Glutamatergic neuron (in vitro differentiated cells): ENCODE measurements around the gene GPR183. TPM values are rescaled to one million over a fixed set of nuclear protein-coding genes. Genes with fewer than 3 reads are reported as not detected.

ENCODE experiments used
- DNase-seq: peaks from one replicate; pipeline ENCODE4 v3.0.0; 2022
- H3K27ac Mint-ChIP-seq: one replicate; pipeline ENCODE4 v1.8.0; 2020; ENCODE audit warnings: mild to moderate bottlenecking, mixed read lengths, inconsistent platforms; ENCODE audit not compliant: unreplicated experiment
- H3K27me3 Mint-ChIP-seq: one replicate; pipeline ENCODE4 v1.8.0; 2020; ENCODE audit warnings: mild to moderate bottlenecking, moderate library complexity, mixed read lengths, inconsistent platforms; ENCODE audit not compliant: unreplicated experiment
- H3K36me3 Mint-ChIP-seq: one replicate; pipeline ENCODE4 v1.8.0; 2020; ENCODE audit warnings: mild to moderate bottlenecking, mixed read lengths, inconsistent platforms; ENCODE audit not compliant: unreplicated experiment
- H3K4me1 Mint-ChIP-seq: one replicate; pipeline ENCODE4 v1.8.0; 2020; ENCODE audit warnings: mild to moderate bottlenecking, low read depth, mixed read lengths, inconsistent platforms; ENCODE audit not compliant: unreplicated experiment
- H3K4me3 Mint-ChIP-seq: one replicate; pipeline ENCODE4 v1.8.0; 2020; ENCODE audit warnings: mild to moderate bottlenecking, mixed read lengths, inconsistent platforms; ENCODE audit not compliant: unreplicated experiment
- H3K9me3 Mint-ChIP-seq: one replicate; pipeline ENCODE4 v1.8.0; 2020; ENCODE audit warnings: mild to moderate bottlenecking, moderate library complexity, mixed read lengths, inconsistent platforms; ENCODE audit not compliant: unreplicated experiment
- CTCF ChIP-seq: fragments of 200-600 bp; sonication (generic); IDR thresholded peaks from one replicate; pipeline ENCODE4 v1.5.0; 2021; ENCODE audit not compliant: partially characterized antibody, unreplicated experiment
- total RNA-seq: library from RNA; stranded (reverse); fragmentation: NEBNext Ultra II Directional; extraction: Animal tissue kit (Norgen Biotek cat#: 25700); gene quantifications from one replicate; pipeline ENCODE4 v1.2.1, GENCODE V29; 2021; ENCODE audit not compliant: unreplicated experiment

Gene GPR183
- total RNA-seq, 1 donor from 2014 or later, result not detected

DNA sequence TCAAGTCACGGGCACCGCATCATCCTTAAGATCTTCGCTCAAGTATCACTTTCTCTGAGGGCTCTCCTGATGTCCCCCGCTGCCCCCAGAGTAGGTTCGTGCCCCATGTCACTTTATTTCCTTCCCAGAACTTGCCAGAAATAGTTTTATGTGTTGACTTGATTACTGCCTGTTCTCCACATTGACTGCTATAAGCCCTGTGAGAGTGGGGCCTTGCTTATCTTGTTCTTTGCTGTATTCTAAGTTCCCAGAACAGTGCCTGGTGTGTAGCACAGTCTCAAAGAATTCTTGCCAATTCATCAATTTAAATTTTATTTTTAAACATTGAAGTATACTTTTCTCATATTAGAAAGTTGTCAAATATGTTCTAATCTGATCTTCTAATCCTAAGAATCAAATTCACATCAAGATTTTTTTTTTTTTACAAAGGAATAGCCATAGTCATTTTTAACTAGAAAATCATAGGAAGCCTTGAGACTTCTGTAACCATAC, 32.1 kb upstream of the GPR183 start:
- Mint-ChIP-seq H3K27me3 (peaks cover 5% of the 10 kb centered on the region), H3K36me3 (no peaks in the 10 kb centered on the region), H3K4me3 (no peak overlapping the region), H3K27ac (peak overlapping the region; percentile 76), H3K4me1 (peaks cover 28% of the 10 kb centered on the region), H3K9me3 (peaks cover 4% of the 10 kb centered on the region)
- no peak for TF ChIP-seq CTCF
- no peak for DNase-seq

GRCh38 chr13:99335603-99336002, 28.4 kb upstream of the GPR183 start:
- Mint-ChIP-seq H3K4me3 (no peak overlapping the region), H3K27ac (no peak overlapping the region), H3K27me3 (peaks cover 5% of the 10 kb centered on the region), H3K9me3 (peaks cover 5% of the 10 kb centered on the region), H3K36me3 (no peaks in the 10 kb centered on the region), H3K4me1 (peaks cover 29% of the 10 kb centered on the region)
- TF ChIP-seq CTCF, result no peak
- DNase-seq, result no peak

GRCh38 chr13:99335087-99335486, 27.9 kb upstream of the GPR183 start:
- no peak overlapping the region for H3K27ac Mint-ChIP-seq

DNA sequence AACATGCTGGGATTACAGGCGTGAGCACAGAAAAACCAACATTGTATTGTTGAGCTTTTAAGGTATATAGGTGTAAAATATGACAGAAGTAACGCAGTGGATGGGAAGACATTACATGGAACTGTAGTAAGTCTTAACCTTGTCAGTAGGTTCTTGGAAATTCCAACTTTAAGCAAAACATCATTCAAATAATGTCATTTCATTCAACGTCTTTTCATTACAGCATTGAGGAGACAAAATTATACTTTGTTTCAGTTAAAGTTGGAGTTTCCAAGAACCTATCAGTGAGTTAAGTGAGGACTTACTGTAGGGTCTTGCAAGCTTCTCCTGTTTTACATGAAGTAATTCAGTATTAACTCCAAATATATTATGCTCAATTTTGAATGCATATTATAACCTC, 27.0 kb upstream of the GPR183 start:
- TF ChIP-seq CTCF, result no peak
- no peak for DNase-seq
- Mint-ChIP-seq H3K4me3 (no peak overlapping the region), H3K4me1 (peaks cover 17% of the 10 kb centered on the region), H3K27me3 (peaks cover 5% of the 10 kb centered on the region), H3K27ac (no peak overlapping the region), H3K9me3 (peaks cover 1% of the 10 kb centered on the region), H3K36me3 (no peaks in the 10 kb centered on the region)

More at GRCh38 chr13:99335087-99335486, 27.9 kb upstream of the GPR183 start:
- Mint-ChIP-seq H3K27me3 (peaks cover 5% of the 10 kb centered on the region), H3K4me3 (no peak overlapping the region), H3K9me3 (peaks cover 5% of the 10 kb centered on the region), H3K4me1 (peaks cover 24% of the 10 kb centered on the region), H3K36me3 (no peaks in the 10 kb centered on the region)
- no peak for TF ChIP-seq CTCF
- DNase-seq, result no peak

DNA sequence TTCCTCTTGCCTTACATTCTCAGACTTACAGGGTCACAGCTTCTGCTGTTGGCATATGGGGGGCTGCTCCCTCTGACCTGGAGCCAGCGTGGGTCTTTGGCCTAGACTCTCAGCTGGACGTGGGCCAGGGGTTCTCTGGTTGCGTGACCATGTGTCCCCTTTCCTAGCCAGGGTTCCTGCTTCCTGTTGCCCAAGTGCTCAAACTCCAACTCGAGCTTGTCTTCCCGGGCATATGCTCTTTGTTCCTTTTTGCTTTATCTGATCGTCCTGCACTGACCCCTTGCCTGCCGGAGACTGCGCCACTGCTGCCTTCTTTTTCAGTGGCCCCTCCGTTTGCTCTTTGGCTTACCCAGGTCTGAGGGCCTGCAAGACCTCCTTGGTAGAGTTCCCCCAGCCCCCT, 25.3 kb upstream of the GPR183 start:
- Mint-ChIP-seq H3K9me3 (peaks cover 1% of the 10 kb centered on the region), H3K27ac (no peak overlapping the region)

More for the DNA sequence above, 25.3 kb upstream of the GPR183 start:
- TF ChIP-seq CTCF, result no peak
- no peak for DNase-seq
- Mint-ChIP-seq H3K4me1 (peaks cover 6% of the 10 kb centered on the region), H3K27me3 (peaks cover 2% of the 10 kb centered on the region), H3K36me3 (no peaks in the 10 kb centered on the region), H3K4me3 (no peak overlapping the region)
